GM19468 (cell line): ENCODE data around the gene PPP1R12C.

ENCODE experiments used
- ATAC-seq: cut with Tn5 transposase; IDR thresholded peaks from one replicate; pipeline ENCODE4 v1.9.1; 2021; ENCODE audit warnings: mild to moderate bottlenecking, moderate library complexity, moderate number of reproducible peaks; ENCODE audit not compliant: unreplicated experiment; ENCODE audit errors: extremely low read depth

The PPP1R12C gene

DNA sequence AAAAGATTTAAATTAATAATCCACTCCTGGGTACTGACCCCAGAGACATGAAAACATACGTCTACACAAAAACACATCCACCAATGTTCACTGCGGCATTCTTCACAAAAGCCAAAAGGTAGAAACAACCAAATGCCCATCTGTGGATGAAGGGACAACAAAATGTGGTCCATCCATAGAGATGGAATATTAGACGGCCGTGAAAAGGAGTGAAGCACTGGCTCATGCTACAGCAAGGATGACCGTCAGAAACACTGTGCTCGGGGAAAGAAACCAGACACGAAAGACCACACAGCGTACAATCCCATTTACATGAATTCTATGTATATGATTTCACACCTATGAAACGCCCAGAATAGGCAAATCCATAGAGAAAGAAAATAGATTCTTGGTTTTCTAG, 60.6 kb downstream of the PPP1R12C start:
- no peak for ATAC-seq

DNA sequence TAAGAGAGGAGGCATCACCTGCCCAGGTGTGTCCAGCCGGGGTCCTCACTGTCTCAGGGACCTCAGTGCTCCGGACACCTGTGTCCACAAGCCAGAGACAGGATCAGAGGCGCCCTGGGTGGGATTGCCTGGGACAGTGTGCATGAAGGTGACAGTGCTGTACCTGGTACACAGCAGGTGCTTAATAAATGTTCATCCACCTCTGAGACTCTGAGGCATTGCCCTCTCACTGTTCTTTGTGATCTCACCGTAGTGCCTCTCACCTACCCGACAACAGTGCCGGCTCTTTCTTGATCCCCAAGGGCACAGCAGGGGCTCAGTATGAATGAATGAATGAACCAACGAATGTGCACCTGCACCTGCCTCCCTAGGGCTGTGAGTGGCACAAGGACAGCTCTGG, 63.7 kb downstream of the PPP1R12C start:
- no peak for ATAC-seq

DNA sequence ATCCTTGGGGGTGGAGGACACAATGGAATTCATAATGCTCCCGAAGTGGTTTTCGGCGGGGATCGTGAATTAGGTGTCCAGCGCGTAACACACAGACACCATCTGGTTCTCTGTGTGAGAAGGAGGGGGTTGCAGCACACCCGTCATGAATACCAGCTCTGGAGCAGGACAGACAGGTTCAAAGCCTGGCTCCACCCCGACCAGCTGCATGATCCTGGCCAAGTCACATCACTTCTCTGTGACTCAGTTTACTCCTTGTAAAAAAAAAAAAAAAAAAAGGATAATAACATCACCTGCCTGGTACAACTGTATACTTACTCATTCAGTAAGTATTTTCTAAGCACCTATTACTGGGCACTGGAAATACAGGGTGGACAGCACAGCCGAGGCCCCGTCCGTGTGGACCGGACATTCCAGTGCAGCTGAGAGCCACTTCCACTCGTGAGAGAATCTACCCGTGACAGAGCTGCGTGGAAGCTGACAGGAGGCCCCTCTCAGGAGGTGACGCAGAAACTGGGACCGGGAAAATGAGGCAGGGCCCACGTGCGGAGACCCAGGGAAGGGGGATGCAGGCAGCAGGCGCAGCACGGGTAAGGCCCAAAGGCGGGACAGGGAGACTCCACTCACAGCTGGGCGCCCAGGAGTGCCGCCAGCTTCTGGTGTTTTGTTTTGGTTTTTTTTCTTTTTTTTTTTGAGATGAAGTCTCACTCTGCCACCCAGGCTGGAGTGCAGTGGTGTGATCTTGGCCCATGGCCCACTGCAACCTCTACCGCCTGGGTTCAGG, 66.5 kb downstream of the PPP1R12C start:
- ATAC-seq = no peak

DNA sequence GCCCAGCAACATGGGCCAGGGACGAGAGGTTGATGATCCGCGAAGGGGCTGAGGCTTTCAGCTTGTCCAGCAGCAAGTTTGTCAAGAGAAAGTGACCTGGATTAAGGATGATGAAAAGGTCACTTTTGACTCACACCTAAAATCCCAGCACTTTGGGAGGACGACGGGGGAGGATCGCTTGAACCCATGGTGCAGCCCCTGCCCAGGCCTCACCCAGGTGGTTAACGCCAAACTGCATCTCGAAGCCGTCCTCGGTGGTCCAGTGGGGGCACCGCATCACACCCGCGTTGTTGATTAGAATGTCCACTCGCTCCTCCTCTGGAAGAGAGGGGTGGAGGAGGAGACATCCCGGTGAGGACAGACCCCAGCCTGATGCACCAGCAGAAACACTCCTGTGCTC, 69.0 kb downstream of the PPP1R12C start:
- ATAC-seq = no peak

DNA sequence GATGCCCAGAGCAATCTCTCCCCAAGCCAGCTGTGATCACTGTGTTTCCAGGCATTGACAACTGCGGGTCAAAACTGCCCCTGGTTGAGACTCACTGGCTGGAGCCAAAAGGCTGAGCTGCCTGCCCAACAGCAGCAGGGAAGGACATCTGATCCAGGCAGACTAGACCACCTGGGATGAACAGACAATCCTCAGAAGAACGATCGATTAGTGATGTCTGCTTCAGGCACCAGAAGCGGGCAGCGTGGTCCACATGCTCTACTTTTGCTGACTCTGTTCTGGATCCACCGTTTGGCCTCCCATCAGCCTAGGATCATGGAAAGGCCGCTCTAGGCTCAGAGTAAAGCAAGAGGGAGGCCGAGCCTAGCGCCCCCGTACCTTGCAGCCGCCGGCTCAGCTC, 69.5 kb downstream of the PPP1R12C start:
- ATAC-seq = no peak

DNA sequence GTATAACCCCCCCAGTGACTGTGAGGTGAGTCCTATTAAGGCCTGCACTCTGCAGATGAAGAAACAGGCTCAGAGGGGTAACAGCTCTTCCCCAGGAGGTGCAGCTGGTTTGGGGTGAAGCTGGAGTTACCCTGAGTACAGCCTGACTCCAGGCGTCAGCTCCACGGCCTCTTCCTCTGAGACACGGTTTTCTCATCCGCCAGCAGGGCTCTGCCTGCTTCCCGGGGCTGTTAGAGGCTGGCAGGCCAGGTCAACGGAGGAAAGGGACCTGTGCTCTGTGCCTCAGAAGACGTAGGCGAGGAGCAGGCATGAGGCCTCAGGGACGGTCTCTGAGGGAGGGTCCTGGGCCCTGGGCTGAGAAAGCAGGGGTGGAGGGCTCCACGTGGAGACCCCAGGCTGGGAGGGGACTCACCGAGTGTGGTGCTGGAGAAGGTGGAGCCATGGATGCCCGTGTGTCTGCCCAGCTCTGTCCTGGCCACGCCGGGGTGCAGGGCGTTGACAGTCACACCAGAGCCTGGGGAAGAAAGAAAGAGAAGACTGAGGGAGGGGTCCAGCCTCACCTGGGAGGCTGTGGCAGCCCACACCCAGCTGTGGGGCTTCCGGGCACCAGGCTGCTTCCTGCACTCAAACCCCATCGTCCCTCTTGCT, 70.3 kb downstream of the PPP1R12C start:
- ATAC-seq = no peak

DNA sequence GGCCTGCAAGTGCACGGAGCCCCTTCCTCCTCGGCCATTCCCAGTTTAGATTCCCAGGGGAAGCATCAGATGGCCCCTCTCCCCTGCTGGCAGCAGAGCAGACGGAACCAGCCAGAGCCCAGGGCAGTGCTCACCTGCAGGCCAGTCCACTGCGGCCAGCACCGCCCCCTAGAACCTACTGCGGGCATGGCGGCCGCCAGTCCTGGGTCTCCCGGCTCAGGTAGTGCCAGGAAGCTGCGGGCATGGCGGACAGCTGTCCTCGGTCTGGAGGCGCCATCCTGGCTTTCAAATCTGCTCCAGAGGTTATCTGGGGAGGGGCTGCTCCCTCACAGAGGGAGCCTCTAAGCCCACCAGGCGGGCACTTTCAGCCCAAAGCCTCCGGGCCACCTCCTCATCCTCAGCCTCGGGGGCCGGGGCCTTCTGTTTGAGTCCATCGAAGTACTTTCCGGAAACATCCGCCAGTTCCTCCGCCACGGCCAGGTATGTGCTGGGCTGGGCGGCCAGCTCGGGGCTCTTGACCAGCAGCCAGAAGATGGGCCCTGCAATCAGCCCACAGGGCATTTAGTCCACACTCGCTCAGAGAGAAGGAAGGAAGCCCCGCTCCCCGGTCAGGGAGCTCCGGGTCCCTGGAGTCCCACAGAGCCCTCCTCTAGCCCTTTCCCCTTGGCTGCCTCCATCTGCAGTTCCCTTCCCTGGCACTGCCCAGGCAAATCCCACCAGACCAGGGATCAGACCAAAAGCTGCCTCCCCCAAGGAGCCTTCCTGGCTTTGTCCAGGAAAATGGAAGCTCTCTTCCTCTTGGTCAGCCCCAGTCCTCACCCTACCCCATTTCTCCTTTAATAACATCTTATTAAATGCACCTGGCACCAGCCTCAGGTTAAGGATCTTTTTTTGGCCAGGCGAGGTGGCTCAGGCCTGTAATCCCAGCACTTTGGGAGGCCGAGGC, 72.4 kb downstream of the PPP1R12C start:
- ATAC-seq = no peak

DNA sequence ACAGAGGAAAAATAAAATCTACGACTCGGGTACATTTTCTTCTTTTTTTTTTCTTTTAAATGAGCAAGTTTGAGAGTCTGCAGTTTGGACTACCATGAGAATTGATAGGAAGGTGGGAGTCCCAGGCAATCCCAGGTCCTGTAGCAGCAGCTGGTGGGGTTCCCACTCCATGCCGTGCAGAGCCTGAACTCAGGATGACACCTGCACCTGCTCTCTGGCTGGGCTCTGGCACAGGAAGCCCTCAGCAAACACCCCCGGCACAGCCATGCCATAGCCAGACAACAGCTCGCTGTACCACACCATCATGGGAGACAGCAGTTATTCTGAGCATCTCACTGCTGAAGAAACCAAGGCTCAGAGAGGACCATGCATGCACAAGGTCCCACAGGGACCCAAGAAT, 73.2 kb downstream of the PPP1R12C start:
- ATAC-seq = no peak

DNA sequence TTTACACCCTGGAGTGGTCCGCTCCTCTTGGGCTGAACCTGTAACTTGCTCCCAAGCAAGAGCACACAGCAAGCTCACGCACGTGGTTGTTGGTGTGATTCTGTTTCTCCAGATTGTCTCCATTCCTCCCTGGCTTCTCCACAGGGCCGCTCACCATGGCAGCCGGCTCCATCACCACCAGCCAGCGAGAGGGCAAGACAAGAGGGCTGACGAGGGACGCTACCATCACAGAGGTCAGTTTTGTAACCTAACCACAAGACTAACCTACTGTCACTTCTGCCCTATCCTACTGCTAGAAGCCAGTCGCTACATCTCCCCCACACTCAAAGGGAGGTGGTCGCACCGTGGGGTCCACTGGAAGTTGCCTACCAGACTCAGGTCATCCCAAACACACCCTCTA, 74.7 kb downstream of the PPP1R12C start:
- no peak for ATAC-seq

DNA sequence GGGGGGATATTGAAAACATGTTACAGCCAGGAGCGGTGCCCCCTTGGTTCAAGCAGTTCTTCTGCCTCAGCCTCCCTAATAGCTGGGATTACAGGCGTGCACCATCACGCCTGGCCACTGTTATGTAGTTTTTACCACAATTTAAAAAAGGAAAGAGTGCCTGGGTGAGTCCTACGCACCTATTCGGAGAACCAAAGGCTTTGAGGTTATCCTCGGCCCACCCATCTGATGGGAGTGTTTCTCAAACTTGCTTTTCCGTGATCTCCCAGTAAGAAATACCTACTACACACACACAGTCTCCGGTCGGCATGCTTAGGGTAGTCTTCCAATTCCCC, 75.1 kb downstream of the PPP1R12C start:
- ATAC-seq = no peak

DNA sequence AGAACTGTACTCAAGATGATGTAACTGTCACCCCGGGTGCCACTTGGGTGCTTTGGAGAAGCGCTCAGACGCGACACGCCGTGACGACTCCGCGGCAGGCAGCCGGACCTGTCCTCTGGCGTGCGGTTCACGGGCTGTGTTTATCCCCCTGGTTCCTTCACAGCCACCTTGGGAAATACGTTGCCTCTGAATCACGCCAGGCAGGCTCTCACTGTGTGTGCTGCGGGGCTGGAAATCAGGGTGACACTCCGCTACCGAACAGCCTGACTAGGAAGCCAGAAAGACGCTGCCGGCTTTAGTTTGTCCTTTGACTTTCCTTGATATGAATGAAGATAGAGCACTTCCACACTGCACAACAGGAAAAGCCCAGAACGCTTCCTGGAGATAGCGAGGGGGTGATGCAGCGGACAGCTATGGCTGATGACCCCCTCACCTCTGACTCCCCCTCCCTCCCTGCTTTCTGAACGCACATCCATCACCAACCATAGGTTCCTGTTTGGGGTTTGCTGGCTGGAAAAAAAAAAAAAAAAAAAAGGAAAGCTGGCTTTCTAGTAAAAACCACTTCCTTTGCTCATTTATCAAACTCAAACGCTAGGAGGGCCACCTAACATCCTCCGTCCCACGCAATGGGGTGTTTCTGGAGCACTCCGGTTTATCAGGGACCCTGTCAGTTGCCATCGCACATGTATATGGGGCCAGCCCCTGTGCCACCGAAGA, 75.7 kb downstream of the PPP1R12C start:
- no peak for ATAC-seq

DNA sequence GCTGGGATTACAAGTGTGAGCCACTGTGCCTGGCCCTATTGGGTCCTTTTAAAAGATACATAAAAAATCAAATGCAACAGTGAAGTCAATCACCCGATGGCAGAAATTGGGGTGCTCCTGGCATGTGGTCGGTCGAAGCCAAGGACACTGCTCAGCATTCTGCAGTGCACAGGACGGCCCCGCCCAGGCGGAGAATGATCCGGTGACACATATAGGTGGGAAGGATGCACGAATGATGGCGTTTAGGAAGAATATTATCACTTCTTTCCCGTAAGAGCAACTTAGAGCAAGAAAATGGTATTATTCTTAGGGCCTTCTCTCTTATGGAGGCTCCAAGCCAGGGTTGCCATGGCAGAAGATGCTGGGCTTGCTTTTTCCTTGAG, 76.2 kb downstream of the PPP1R12C start:
- no peak for ATAC-seq
